Small intestine (tissue), 7 donors: Measurements from ENCODE around the gene USP2. TPM values are rescaled to one million over a fixed set of nuclear protein-coding genes. Genes with fewer than 3 reads are reported as not detected.

Source experiments
- DNase-seq, 2 donors: peaks; one replicate each; pipeline versions ENCODE4 v3.0.0 to v3.0.0-alpha.2; 2013
- FAIRE-seq: peaks from 2 replicates; lab custom pipeline; 2012; peaks lifted over from hg19 to GRCh38; lab: Jason Lieb, UNC
- H3K27ac ChIP-seq, 3 donors: one replicate each; pipeline ENCODE4 v1.5.1; 2013; ENCODE audit warnings: low read length in 2 of 3, mild to moderate bottlenecking in 2 of 3, control low read depth in 1 of 3, inconsistent platforms in 1 of 3, low read depth in 1 of 3, moderate library complexity in 1 of 3
- H3K27me3 ChIP-seq, 3 donors: one replicate each; pipeline ENCODE4 v1.6.1; 2013; ENCODE audit warnings: low read length in 3 of 3, inconsistent platforms in 1 of 3; ENCODE audit not compliant: control insufficient read depth in 3 of 3, insufficient read depth in 3 of 3
- H3K36me3 ChIP-seq, 3 donors: one replicate each; pipeline ENCODE4 v1.6.1; 2013; ENCODE audit warnings: low read length in 3 of 3, inconsistent platforms in 1 of 3, low read depth in 1 of 3, mild to moderate bottlenecking in 1 of 3, moderate library complexity in 1 of 3; ENCODE audit not compliant: control insufficient read depth in 3 of 3, insufficient read depth in 2 of 3
- H3K4me1 ChIP-seq, 3 donors: one replicate each; pipeline ENCODE4 v1.6.1; 2013; ENCODE audit warnings: low read length in 2 of 3, inconsistent platforms in 1 of 3, low read depth in 1 of 3, mild to moderate bottlenecking in 1 of 3, moderate library complexity in 1 of 3; ENCODE audit not compliant: control insufficient read depth in 3 of 3, insufficient read depth in 2 of 3
- H3K4me3 ChIP-seq, 3 donors: one replicate each; pipeline ENCODE4 v1.5.1; 2013; ENCODE audit warnings: low read length in 3 of 3, control low read depth in 1 of 3, inconsistent platforms in 1 of 3, low read depth in 1 of 3, mild to moderate bottlenecking in 1 of 3, moderate library complexity in 1 of 3
- H3K9me3 ChIP-seq, 2 donors: one replicate each; pipeline ENCODE4 v1.6.1; 2013; ENCODE audit warnings: low read depth in 1 of 2, low read length in 1 of 2; ENCODE audit not compliant: control insufficient read depth in 2 of 2, insufficient read depth in 1 of 2
- WGBS, 3 donors: extraction: QIAGEN DNeasy Blood & Tissue Kit; methylation state at CpG; one replicate each; pipeline ENCODE4 v1.1.7; 2013; 5-methylcytosine and 5-hydroxymethylcytosine counted together
- polyA plus RNA-seq, 4 donors: library from polyadenylated mRNA; stranded (reverse) in 3 of 4; unstranded in 1 of 4; fragments of 200-250 nt in 3 of 4; fragments of 120-200 nt in 1 of 4; gene quantifications; one replicate each; pipeline versions ENCODE4 v1.2.1 to v1.2.3, GENCODE V29; 2013
- donor health status: healthy with polysubstance abuse.
- donor health status: control.
- donor health status: control.
- donor health status: Bipolar disorder and iron deficiency.
- donor health status: healthy.

Gene USP2
- polyA plus RNA-seq, 4 donors: 3.9 to 19.5 (median 10.3) TPM

DNA sequence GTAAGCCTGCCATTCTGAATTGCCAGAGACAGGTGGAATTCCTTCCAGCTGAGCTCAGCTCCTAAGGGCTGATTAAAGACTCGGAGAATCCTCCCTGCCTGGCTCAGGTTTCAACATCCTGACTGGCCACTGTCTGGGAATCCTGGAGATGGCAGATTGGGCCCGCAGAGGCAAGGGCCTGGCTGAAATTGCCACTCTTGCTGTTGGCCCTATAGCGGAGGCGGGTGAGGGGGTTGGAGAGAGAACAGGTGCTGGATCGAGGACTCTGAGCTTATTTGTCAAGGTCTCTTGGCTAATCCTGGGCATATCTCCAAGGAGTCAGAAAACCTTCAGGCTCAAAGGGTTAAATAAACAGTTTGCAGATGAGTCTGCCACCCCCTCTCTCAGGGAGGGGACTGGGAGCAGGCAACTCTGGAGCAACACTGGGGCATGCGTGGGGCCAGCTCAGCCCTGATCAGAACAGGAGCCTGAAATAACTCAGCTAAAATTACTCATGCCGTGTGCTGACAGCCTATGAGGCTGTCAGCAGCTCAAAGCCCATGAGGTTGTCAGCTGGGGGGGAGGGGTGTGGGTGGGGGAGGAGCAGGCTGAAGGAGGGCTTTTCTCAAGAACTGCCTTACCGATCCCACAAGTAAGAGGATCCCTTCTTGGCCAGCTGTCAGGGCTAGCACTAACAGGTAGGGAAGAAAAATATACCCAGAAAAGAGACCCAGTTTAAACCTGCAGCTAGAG is 20.3 kb downstream of the USP2 start:
- Histone ChIP-seq H3K27ac (peak overlapping the region; percentile 13 to 91 (median 36)), H3K27me3 (peaks cover 0 to 9% (median 0%) of the 10 kb centered on the region in 3 donors), H3K4me3 (peak overlapping the region in 2 of 3 donors; percentile 19 to 78), H3K4me1 (peaks cover 0 to 54% (median 10%) of the 10 kb centered on the region in 3 donors), H3K9me3 (no peaks in the 10 kb centered on the region), H3K36me3 (peaks cover 0 to 23% (median 8%) of the 10 kb centered on the region in 3 donors)
- 14 to 40% (median 15%) methylated on average over 8 of the region's 8 CpGs for WGBS, 3 donors
- FAIRE-seq (no peak), DNase-seq (peak; percentile 68 to 85)

DNA sequence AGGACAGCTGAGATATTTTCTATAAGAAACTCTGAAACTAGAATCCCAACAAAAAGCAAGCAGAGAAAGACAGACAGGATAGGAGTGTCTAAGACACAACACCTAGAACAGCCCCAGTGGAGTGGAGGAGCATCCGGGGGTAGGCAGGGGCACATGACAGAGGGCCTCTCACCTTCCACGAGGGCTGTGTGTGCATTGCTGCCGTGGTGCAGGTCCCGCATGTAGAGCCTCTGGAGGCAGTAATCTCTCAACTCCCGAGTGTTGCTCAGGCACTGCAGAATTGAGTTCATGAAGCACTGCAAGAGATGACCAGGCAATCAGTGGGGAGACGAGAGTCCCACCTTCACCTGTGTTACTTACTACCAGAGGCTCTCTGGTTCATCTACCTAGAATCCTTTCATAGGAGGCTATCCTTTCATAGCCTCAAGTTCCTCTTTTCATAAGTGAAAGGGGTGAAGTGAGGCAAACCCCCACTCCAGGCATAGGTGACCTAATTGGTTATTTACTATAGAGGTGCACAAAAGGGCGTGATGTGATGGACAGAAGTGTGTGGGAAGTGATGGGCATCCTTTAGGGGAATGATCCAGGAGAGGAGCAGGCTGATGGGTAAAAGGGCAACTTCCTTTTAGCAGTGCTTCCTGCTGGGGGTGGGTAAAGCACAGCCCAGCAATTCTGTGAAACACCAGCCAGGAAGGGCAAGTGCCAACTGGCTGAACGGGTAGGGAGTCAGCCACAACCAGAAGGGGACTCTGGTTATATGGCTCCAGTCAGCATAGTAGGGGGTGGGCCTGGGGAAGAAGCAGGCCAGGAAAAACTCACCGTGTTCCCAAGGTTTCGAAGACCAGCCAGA is 21.9 kb downstream of the USP2 start:
- no peak overlapping the region for H3K4me3 ChIP-seq
- peaks cover 0 to 7% (median 0%) of the 10 kb centered on the region in 3 donors for H3K27me3 ChIP-seq
- WGBS, 3 donors: 77 to 84% (median 78%) methylated on average over 10 of the region's 10 CpGs
- peaks cover 0 to 30% (median 11%) of the 10 kb centered on the region in 3 donors for H3K36me3 ChIP-seq
- FAIRE-seq (no peak), DNase-seq (no peak)
- H3K4me1 ChIP-seq: peaks cover 0 to 53% (median 6%) of the 10 kb centered on the region in 3 donors
- H3K27ac ChIP-seq: no peak overlapping the region
- H3K9me3 ChIP-seq: no peaks in the 10 kb centered on the region

DNA sequence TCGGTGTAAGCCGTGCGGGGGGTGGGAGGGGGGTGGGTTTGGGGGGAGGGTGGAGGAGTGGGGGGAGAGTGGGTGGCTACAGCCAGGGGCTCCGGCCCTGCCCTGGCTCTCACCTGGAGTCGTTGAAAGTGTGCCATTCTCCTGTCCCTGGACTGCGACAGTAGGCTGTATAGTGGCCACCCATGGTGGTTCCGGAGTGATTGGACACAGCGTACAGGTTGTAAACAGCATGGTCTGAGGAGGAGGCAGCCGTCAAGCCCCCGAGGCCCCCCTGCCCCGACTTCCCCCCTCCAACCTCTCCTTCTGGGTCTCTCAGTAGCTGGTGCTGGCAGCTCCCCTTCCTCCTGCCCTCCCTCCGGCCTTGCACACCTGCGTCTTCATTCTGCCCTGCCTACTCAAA is 24.4 kb downstream of the USP2 start:
- Histone ChIP-seq H3K4me1 (peaks cover 2 to 49% (median 6%) of the 10 kb centered on the region in 3 donors), H3K27ac (peak overlapping the region in 1 of 3 donors; percentile 15), H3K27me3 (no peaks in the 10 kb centered on the region), H3K36me3 (peaks cover 0 to 30% (median 11%) of the 10 kb centered on the region in 3 donors), H3K9me3 (no peaks in the 10 kb centered on the region), H3K4me3 (peak overlapping the region in 2 of 3 donors; percentile 33 to 51)
- 39 to 43% (median 41%) methylated on average over 13 of the region's 13 CpGs for WGBS, 3 donors
- FAIRE-seq (no peak), DNase-seq (no peak)

DNA sequence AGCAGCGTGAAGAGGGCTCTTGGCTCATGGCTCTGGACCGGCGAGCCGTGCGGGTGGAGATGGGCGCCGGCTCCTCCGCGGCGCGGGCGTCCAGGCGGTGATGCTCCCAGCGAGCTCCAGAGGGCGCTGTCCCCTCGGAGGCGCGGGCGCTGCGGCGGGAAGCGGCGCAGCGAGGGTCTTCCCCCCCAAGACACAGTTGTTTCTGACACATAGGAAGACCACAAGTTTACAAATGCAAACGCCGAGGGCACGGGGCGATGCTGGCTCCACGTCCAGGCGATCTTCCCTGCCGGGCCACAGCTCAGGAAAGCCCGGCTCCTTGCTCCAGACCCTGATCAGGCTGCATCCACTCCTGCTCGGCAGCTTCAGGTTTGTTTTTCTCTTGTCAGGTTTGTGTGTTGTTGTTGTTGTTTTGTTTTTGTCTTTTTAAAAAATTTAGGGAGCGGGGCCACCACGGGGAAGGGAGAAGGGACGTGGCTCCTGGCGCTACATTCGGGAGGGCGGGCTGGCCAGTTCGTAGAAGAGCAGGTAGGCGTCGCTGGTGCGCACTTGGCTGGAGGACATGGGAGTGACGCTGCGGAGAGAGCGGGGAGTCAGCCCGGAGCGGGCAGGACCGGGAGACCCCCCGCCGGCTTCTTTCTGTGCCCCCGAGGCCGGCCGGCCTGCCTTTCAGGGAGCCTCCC is 25.0 kb downstream of the USP2 start:
- WGBS, 3 donors: 1 to 4% (median 3%) methylated on average over 48 to 54 of the region's 54 CpGs
- peak overlapping the region in 2 of 3 donors; percentile 15 to 45 for H3K27ac ChIP-seq
- DNase-seq (peak; percentile 77 to 90), FAIRE-seq (no peak)
- H3K9me3 ChIP-seq: no peaks in the 10 kb centered on the region
- H3K4me3 ChIP-seq: peak overlapping the region in 2 of 3 donors; percentile 33 to 51
- peaks cover 0 to 30% (median 11%) of the 10 kb centered on the region in 3 donors for H3K36me3 ChIP-seq
- peaks cover 2 to 45% (median 6%) of the 10 kb centered on the region in 3 donors for H3K4me1 ChIP-seq
- H3K27me3 ChIP-seq: no peaks in the 10 kb centered on the region

DNA sequence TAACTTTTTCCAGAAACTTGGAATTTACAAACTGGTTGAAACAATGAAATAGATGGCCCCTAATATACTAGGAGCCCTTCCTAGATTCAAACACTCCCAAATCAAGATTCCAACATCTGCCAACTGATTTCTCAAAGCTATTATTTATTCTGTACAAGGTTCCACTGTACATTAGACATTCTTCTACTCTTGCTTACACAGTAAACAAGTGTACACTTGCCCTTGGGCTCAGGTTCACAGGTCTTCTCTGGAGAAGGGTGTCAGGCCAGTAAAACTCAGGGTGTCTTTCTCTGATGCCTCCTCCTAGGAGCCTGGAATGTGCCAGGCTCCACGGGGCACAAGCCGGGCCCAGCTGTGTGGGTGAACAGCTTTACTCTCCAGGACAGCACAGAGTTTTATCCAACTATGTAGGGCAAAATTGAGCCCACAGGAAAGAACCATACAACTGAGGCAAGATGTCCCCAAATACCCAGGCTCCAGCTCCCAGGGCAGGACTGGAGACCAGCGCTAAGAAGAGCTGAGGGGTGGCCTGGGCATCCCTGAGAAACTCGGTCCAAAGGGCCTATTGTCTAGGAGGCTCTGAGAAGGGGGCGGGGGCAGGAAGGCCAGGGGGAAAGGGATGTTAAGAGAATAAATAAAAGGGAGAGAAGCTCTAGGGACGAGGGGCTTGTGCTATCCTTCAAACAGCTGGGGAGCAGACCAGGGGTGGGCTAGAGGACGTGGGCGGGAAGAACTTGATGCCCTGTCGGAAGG is 26.2 kb downstream of the USP2 start:
- Histone ChIP-seq H3K27ac (no peak overlapping the region), H3K4me3 (no peak overlapping the region), H3K9me3 (no peaks in the 10 kb centered on the region), H3K27me3 (no peaks in the 10 kb centered on the region), H3K36me3 (peaks cover 0 to 30% (median 11%) of the 10 kb centered on the region in 3 donors), H3K4me1 (peaks cover 2 to 32% (median 3%) of the 10 kb centered on the region in 3 donors)
- FAIRE-seq (no peak), DNase-seq (no peak)
- 65 to 71% (median 69%) methylated on average over 9 of the region's 9 CpGs for WGBS, 3 donors

DNA sequence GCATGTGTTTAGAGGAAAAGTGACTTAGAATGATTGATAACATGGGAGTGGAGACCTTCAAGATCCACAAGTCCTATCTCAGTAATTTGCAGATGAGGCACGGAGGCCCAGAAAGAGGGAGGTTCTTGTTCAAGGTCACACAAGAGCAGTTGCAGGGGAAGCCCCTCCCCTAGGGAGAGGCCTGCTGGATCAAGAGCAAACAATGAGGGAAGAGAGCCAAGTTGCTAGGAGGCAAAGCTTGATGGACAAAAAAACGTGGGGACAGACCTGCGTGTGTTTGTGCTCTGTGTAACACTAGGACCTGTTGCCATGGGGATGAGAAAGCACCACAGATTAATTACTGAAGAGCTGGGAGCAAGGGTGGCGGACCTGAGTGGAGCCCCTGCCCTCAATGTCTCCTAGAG is 28.6 kb downstream of the USP2 start:
- no peak overlapping the region for H3K4me3 ChIP-seq
- no peaks in the 10 kb centered on the region for H3K9me3 ChIP-seq
- FAIRE-seq (no peak), DNase-seq (peak; percentile 77 to 87)
- H3K36me3 ChIP-seq: peaks cover 0 to 16% (median 6%) of the 10 kb centered on the region in 3 donors
- H3K27me3 ChIP-seq: peaks cover 0 to 2% (median 0%) of the 10 kb centered on the region in 3 donors
- WGBS, 3 donors: 8 to 27% (median 18%) methylated on average over 4 of the region's 4 CpGs
- peak overlapping the region in 2 of 3 donors; percentile 12 to 32 for H3K27ac ChIP-seq
- H3K4me1 ChIP-seq: peaks cover 2 to 32% (median 3%) of the 10 kb centered on the region in 3 donors

DNA sequence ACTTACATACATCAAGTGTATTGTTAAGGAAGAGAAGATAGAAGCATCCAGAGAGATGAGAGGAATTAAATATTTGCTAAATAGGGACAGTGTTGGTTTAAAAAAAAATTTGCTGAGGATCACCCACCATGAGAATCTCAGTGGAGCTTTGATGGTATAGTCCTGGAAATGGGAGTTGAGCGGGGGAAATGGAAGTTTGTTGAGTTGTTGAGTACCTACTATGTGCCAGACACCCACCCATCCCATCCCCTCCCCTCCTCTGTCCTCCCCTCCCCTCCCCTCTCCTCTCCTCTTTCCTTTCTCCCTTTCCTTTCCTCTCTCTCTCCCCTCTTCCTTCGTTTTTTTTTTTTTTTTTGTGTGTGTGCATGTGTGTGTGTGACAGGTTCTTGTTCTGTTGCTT is 30.3 kb downstream of the USP2 start:
- Histone ChIP-seq H3K9me3 (no peaks in the 10 kb centered on the region), H3K27me3 (peaks cover 0 to 2% (median 0%) of the 10 kb centered on the region in 3 donors), H3K27ac (no peak overlapping the region), H3K4me1 (peaks cover 2 to 27% (median 3%) of the 10 kb centered on the region in 3 donors), H3K4me3 (no peak overlapping the region), H3K36me3 (peaks cover 0 to 9% (median 3%) of the 10 kb centered on the region in 3 donors)
- DNase-seq (no peak), FAIRE-seq (no peak)
- 42 to 100% (median 50%) methylated on average over 1 to 2 of the region's 2 CpGs for WGBS, 3 donors
